K562 treated with DMSO at 1 percent for 48 hours (cell line): ENCODE measurements around the gene FSTL5. TPM values are rescaled to one million over a fixed set of nuclear protein-coding genes. Genes with fewer than 3 reads are reported as not detected.

ENCODE experiments used
- total RNA-seq: library from RNA; unstranded; fragments of 300-600 nt; gene quantifications from 2 replicates; pipeline ENCODE4 v1.2.3, GENCODE V29; 2022; ENCODE audit warnings: low replicate concordance; ENCODE audit errors: extremely low read depth

FSTL5 gene
- total RNA-seq = not detected in 2 replicates

GRCh38 chr4:162163892-162164759 lies at the start of gene FSTL5:
Gene FSTL5, minus strand, starts transcription at chr4:162164000. Its CDS starts 52,604 bp downstream, at chr4:162111396.

